ENCODE data around the gene ZDHHC14. TPM values are rescaled to one million over a fixed set of nuclear protein-coding genes. Genes with fewer than 3 reads are reported as not detected.

ZDHHC14 gene
- total and polyA plus RNA-seq, 2 of the 8 experiments (the other 6 are each of a cell fraction or from before 2014, with no cell fraction given), result 2.9 to 5.3 TPM

- H2BK15ac ChIP-seq (ENCODE audit: low read length), result no peak overlapping the region
- no peak overlapping the region for H3K14ac ChIP-seq (ENCODE audit: insufficient read length)
- H3K36me3 ChIP-seq (ENCODE audit: control insufficient read depth in 2 of 4, insufficient read depth in 4 of 4, low read length in 3 of 4), result no peaks in the 10 kb centered on the region; a peak in 1 of 8 replicates
- H3K79me2 ChIP-seq (ENCODE audit: control insufficient read depth in 1 of 2, insufficient read depth in 2 of 2, low read length in 2 of 2), result no peaks in the 10 kb centered on the region; a peak in 1 of 4 replicates
- H4K20me1 ChIP-seq (replicated peaks in 1 of 2; ENCODE audit: control insufficient read depth in 1 of 2, insufficient read depth in 2 of 2, low read length in 2 of 2), result no peaks in the 10 kb centered on the region
- H3K4ac ChIP-seq (replicated peaks; ENCODE audit: insufficient read length, low read depth, low read length), result no peak overlapping the region
- peaks cover 5 to 19% (median 11%) of the 10 kb centered on the region in 4 experiments; a peak in 6 of 7 replicates for H3K27me3 ChIP-seq (replicated peaks in 1 of 4; ENCODE audit: control insufficient read depth in 3 of 4, extremely low read depth in 1 of 4, insufficient read depth in 3 of 4, low read length in 3 of 4)
- H3K23me2 ChIP-seq (ENCODE audit: low read depth, low read length), result no peaks in the 10 kb centered on the region; the same call in 1 of the 2 replicates
- CTCF ChIA-PET (ENCODE audit: partially characterized antibody), result interaction anchor here (1.1 kb wide), 1 partner anchor 68 kb away, joined by 3 read pairs; no protein-coding TSS in a partner anchor
- no peak overlapping the region for H2AFZ ChIP-seq (ENCODE audit: low read length)
- no peak for DNase-seq (ENCODE audit: low read depth in 1 of 2, low spot score in 2 of 2)
- H2AK5ac ChIP-seq (ENCODE audit: low read depth, low read length), result no peak overlapping the region
- H3K9me3 ChIP-seq (ENCODE audit: insufficient read depth in 2 of 2, low read depth in 1 of 2, low read length in 1 of 2), result no peaks in the 10 kb centered on the region
- H3K4me3 ChIP-seq (ENCODE audit: extremely low read depth in 1 of 4, insufficient read depth in 2 of 4, low read depth in 3 of 4, low read length in 4 of 4), result peak overlapping the region; percentile 53 to 83 (median 65); a peak in 5 of 8 replicates
- H2BK5ac ChIP-seq (ENCODE audit: low read depth, low read length), result no peak overlapping the region
- H4K8ac ChIP-seq (ENCODE audit: extremely low read depth, insufficient read depth, low read length), result no peak overlapping the region
- no peak overlapping the region for H3K23ac ChIP-seq (ENCODE audit: insufficient read length)
- H3K79me1 ChIP-seq (ENCODE audit: low read depth, low read length), result no peaks in the 10 kb centered on the region
- POLR2A ChIA-PET (ENCODE audit: partially characterized antibody), result no interaction called here
- FAIRE-seq, result no peak
- H4K5ac ChIP-seq (ENCODE audit: insufficient read length, low read depth, low read length), result no peak overlapping the region
- H4K91ac ChIP-seq (replicated peaks; ENCODE audit: insufficient read length, low read length), result no peak overlapping the region
- H3K9ac ChIP-seq (replicated peaks in 1 of 4; ENCODE audit: extremely low read depth in 1 of 4, low read depth in 3 of 4, low read length in 3 of 4), result no peak overlapping the region
- H3K27ac ChIP-seq (ENCODE audit: low read depth, low read length), result no peak overlapping the region
- H3K4me2 ChIP-seq (ENCODE audit: insufficient read depth in 1 of 2, low read depth in 2 of 2, low read length in 2 of 2), result peak overlapping the region; percentile 73 to 88
- H2BK12ac ChIP-seq (ENCODE audit: low read depth, low read length), result no peak overlapping the region
- WGBS, 2 experiments (ENCODE audit: extremely low coverage in 1 of 2, insufficient coverage in 1 of 2, insufficient read length in 1 of 2, insufficient replicate concordance in 2 of 2, low coverage in 1 of 2, low lambda C conversion rate in 2 of 2, missing lambda C conversion rate in 1 of 2), result 74% methylated on average over 4 of the region's 4 CpGs; no CpG with 5 or more reads in 1 of the 2 experiments
- no peak overlapping the region for H2BK20ac ChIP-seq (ENCODE audit: low read length)
- no peak overlapping the region for H3K18ac ChIP-seq (ENCODE audit: extremely low read depth, low read length)
- no peak overlapping the region for H3K56ac ChIP-seq (replicated peaks; ENCODE audit: insufficient read length, low read depth, low read length)
- peaks cover 0 to 4% (median 2%) of the 10 kb centered on the region in 4 experiments; a peak in 4 of 7 replicates for H3K4me1 ChIP-seq (replicated peaks in 1 of 4; ENCODE audit: control insufficient read depth in 3 of 4, insufficient read depth in 4 of 4, low read length in 3 of 4)
- H2BK120ac ChIP-seq (replicated peaks; ENCODE audit: low read depth, low read length), result no peak overlapping the region
- TF ChIP-seq E2F6 (IDR thresholded peaks at IDR 0.05), result no peak
- TF ChIP-seq RAD21 (IDR thresholded peaks at IDR 0.05 in 1 of 2, conservative IDR thresholded peaks at IDR 0.05 in 1 of 2; ENCODE audit: low read depth in 2 of 2, low read length in 2 of 2), result no peak
- TF ChIP-seq EZH2 (IDR thresholded peaks at IDR 0.05; ENCODE audit: low read depth, low read length, severe bottlenecking), result no peak
- no peak for TF ChIP-seq CBX5 (IDR thresholded peaks at IDR 0.05; ENCODE audit: low read depth, low read length)
- TF ChIP-seq JUND (IDR thresholded peaks at IDR 0.05; ENCODE audit: low read length), result no peak
- TF ChIP-seq JUN (IDR thresholded peaks at IDR 0.05; ENCODE audit: low read depth, low read length), result no peak
- no peak for TF ChIP-seq GTF2F1 (IDR thresholded peaks at IDR 0.05; ENCODE audit: borderline replicate concordance, low read depth, low read length)
- no peak for TF ChIP-seq MAX (IDR thresholded peaks at IDR 0.05)
- no peak for TF ChIP-seq CTCF (IDR thresholded peaks at IDR 0.05; ENCODE audit: control extremely low read depth in 1 of 3, insufficient read depth in 1 of 3, low read depth in 1 of 3, low read length in 3 of 3)
- no peak for TF ChIP-seq MAFK (IDR thresholded peaks at IDR 0.05; ENCODE audit: low read depth, low read length)
Observed at GRCh38 chr6:157382821-157383220, 1.8 kb downstream of the ZDHHC14 start.
